Gastrocnemius medialis (tissue), 4 donors: ENCODE data around the gene ANKS1B.

Source experiments
- CTCF ChIP-seq, 5 experiments: fragments of 450-650 bp in 3 of 5; fragments of 200-600 bp in 2 of 5; sonication (generic) in 2 of 5; IDR thresholded peaks in 4 of 5; conservative IDR thresholded peaks in 1 of 5; 1 replicate in 4 of 5; 2 replicates in 1 of 5; pipeline ENCODE4 v1.5.1; 2016 to 2019; ENCODE audit warnings: antibody characterized with exemption in 5 of 5, mild to moderate bottlenecking in 3 of 5, moderate library complexity in 3 of 5
- POLR2A ChIP-seq, 2 donors: fragments of 450-650 bp; IDR thresholded peaks; one replicate each; pipeline ENCODE4 v1.6.1; 2017; ENCODE audit warnings: antibody characterized with exemption in 2 of 2, mild to moderate bottlenecking in 2 of 2, moderate library complexity in 2 of 2

DNA sequence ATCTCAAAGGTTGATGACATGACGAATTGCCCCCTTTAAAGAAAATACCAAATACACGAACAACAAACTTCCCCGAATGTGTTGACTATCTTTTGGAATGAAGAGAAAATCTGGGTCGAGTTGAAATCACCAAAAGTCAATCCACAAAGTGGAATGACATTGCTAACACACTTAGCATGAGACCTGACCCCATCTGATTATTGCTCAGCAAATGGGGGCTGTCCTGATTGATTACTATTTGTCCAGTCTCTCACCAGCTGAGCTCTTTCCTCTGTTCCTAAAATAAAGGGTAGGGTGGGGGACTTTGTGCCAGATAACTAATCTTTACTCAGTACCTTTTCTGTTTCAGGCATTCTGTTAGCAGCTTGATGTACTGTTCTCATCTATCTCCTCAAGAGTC lies 1116.2 kb downstream of the ANKS1B start:
- TF ChIP-seq CTCF (IDR thresholded peaks at IDR 0.05 in 4 of 5, conservative IDR thresholded peaks at IDR 0.05 in 1 of 5) (no peak), POLR2A (IDR thresholded peaks at IDR 0.05) (no peak)
